GM12801 (cell line): Measurements from ENCODE around the gene SYNDIG1.

Source experiments
- TF ChIP-seq, protein P1 (sequence below): IDR thresholded peaks from one replicate; pipeline ENCODE4 v1.5.1; 2011; ENCODE audit warnings: control low read depth; ENCODE audit not compliant: insufficient read length; ENCODE audit errors: extremely low read depth

The SYNDIG1 gene

DNA sequence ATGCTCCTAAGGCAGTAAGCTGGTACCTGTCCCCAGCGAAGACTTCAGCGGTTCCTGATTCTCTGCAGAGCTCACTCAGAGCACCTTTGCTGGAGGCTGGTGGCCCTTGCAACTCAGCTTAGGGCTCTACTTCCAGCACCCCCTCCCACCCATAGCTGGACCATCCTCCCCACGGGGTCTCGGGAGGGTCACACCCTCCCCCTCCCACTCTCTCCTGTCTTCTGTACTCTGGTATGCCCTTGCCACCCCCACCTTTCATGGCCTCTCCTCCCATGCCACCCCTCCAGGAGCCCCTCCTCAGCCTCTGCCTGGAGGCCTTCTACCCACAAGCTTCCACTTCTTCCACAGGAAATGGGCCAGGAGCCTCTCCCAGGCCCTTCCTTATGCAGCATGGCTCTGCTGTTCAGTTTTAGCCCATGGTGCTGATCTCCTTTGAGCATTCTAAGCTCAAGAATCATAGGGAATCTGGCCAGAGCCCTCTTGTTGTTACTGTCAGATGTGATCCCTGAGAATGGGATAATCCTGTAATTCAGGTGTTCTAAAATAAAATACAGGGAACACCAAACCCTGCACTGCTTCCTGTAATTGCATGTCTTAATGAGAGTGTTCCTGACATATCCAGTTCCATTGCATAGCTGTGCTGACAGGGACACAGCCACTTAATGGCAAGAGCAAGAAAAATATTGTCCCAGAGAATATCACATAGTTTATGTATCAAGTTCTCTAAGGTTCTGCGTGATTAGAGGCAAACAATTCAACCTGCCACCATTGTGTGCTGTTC is 142.1 kb downstream of the SYNDIG1 start:
- TF ChIP-seq, protein P1, sequence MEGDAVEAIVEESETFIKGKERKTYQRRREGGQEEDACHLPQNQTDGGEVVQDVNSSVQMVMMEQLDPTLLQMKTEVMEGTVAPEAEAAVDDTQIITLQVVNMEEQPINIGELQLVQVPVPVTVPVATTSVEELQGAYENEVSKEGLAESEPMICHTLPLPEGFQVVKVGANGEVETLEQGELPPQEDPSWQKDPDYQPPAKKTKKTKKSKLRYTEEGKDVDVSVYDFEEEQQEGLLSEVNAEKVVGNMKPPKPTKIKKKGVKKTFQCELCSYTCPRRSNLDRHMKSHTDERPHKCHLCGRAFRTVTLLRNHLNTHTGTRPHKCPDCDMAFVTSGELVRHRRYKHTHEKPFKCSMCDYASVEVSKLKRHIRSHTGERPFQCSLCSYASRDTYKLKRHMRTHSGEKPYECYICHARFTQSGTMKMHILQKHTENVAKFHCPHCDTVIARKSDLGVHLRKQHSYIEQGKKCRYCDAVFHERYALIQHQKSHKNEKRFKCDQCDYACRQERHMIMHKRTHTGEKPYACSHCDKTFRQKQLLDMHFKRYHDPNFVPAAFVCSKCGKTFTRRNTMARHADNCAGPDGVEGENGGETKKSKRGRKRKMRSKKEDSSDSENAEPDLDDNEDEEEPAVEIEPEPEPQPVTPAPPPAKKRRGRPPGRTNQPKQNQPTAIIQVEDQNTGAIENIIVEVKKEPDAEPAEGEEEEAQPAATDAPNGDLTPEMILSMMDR: no peak

DNA sequence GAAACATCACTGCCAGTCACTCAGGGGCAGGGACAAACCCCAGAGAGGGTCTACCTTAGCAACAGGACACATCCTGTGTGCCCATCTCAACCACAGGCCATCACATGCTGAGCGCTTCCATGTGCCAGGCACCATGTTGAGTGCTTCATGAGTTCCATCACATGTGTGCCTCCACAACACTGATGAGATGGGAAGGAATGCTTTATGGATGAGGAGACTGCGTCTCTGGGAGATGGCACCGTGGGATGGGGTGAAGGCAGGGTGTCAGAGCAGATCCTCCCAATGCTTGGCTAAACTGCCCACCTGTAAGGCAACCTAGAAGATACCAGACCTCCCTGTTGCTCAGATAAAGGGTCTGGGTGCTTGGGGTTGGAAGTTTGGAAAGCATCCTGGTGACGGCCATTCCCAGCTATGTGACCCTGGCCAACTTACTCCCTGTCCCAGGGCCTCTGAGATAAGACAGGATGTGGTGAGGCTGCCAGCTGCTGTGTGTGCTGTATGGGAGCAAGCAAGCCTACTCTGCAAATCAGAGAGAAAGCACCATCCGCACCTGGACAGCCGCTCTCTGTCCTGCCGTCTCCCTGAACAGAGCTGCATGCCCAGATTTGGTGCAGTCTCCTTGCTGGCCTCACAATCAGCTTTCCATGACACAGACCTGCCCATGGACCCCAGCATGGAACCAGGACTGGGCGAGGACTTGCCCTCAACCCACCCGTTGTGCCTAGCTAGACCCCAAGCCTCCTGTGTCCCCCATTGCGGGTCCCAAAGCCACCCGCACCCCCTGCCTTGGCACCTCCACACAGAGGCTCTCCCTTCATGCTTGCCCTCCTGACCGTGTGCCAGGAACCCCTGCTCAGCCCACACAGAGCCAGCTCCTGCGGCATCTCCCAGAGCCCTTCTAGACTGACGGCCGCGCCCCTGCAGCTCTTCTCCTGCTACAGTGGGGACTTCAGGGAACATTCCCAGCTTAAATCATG is 143.7 kb downstream of the SYNDIG1 start:
- TF ChIP-seq, protein P1: no peak

DNA sequence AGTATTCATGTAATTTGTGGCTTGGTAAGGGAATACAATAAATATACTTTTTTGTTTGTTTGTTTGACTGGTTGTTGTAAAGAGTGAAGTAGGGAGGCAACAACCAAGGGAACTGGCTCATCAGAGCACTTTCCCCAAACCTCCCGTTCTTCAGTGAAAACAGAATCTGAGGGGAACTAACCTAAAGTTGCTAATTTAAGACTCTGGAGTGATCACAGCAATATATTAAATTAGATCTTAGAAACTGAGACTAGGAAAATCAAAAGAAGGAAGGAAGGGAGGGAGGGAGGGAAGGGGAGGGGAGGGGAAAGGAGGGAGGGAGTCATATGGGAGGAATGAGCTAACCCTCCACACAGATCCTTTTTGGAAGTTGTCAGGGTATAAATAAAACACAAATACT is 144.9 kb downstream of the SYNDIG1 start:
- TF ChIP-seq, protein P1: no peak

DNA sequence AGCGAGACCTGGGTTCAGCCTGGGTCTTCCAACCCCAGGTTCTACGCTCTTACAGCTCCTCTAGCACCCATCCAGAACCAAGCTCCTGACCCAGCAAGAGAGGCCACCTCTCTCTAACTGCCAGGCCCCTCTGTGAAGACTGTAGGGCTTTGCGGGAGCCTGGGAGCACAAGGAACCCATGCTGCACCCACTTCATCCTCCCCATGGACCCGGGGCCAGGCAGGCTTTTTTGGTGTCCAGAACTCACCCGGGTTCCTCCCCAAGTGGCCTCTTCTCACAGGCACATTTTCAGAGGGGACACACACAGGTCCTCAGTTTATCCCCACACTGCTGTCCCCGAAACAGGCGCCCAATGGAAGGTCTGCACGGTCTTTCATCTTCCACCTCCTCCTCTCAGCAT is 145.9 kb downstream of the SYNDIG1 start:
- TF ChIP-seq, protein P1: no peak

DNA sequence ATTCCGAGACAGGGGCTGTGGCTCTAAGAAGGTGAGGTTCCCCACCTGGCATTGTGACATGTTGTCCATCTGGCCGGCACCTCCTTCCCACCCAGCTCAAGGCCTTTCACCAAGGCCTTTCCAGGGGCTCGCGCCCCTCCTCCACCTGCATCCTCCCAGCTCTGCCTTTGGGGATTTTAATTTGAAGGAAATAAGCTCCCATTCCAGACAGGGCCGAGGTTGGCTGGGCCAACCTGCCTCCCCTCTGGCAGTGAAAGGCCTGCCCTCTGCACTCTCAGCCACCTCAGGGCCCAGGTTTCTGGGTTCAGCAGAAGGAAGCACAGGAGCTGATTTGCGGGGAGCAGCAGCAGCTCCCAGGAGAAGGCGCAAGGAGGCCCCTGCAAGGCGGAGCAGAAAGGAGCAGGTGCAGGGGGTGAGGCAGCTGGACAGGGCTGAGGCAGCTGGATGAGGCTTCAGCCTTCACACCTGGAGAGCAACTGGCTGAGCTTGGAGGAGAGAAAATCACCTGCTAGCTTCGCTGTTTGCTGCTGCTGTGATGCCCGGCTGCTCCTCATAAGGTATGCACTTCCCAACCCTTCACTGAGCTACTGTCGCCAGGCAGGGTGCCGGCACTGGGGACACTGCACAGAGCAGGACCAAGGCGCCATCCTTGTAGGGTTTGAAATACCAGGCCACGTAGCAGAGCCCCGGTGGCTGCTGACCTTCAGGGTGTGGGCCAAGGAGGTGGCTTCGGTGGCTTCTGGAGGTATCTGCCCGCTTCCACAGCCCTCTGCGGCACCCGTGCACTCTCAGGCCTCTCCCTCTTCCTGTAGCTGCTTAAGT is 147.0 kb downstream of the SYNDIG1 start:
- TF ChIP-seq, protein P1: no peak

DNA sequence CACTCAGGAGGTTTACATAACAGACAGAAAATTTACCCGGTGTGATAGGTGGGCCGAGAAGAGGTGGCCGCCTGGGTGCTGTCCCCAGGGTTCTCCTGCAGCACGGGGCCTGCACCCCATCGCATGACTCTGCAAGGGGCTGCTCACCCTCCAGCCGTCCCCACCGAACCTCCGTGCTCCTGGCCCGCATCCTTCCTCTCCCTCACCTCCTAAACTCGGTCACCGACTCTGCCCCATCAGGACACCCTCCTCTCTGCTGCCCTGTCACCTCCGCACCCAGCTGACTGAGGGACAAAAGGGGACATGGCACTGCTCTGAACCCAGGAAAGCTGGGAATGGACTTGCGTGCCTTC is 147.6 kb downstream of the SYNDIG1 start:
- TF ChIP-seq, protein P1: no peak
